Activated CD8-positive, alpha-beta memory T cell treated with anti-CD3 and anti-CD28 coated beads for 48 hours (primary cell): ENCODE measurements around the gene NCAPH2.
"Not testable (repeated sequence)": the region's sequence is repeated elsewhere in the genome, so short reads cannot be mapped to it uniquely, and the experiment has no call there.

Experiments
- DNase-seq, 3 experiments: peaks; one replicate each; pipeline ENCODE4 v3.0.0-alpha.2; 2020; ENCODE audit warnings: low read depth in 2 of 3, low spot score in 2 of 3

NCAPH2 gene

DNA sequence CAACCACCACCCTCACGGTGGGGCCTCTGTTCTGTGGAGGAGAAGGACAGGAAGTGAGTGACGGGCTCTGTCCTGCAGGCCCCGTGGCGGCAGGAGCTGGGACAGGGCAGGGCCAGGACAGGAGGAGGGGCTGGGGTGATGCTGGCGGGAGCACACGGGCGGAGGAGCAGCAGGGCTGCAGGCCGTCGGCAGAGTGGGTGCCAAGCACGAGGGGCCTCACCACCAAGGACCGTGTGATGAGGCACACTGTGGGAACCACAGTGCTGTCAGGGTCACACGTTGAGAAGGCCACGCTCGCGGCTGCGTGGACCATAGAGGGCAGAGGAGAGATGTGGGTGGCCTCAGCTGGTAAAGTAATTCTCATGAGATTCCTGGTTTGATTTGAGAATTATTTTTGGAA lies 8.9 kb downstream of the NCAPH2 start:
- no peak for DNase-seq

DNA sequence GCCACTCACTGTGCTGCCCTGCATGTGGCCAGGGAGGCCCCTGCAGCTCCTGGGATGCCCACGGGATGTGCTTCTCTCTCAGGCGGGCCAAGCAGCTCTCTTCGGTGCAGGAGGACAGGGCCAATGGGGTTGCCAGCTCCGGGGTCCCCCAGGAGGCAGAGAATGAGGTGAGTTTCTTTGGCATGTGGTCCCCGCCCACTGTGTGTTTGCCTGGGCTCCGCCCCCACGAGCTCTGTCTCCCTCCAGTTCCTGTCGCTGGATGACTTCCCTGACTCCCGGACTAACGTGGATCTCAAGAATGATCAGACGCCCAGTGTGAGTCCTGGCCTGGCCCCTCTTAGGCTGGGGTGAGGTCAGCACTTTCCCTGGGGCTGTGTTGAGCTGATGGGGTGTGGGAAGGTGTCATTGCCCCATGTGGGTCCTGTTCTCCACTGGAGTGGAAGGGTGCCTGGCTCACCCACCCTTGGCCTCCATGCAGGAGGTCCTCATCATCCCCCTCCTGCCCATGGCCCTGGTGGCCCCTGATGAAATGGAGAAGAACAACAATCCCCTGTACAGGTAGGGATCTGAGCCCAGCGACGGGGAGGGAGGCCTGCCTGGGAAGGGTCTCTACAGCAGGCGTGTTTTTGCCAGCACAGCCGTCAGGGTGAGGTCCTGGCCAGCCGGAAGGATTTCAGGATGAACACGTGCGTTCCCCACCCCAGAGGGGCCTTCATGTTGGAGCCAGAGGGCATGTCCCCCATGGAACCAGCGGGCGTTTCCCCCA lies 9.7 kb downstream of the NCAPH2 start:
- DNase-seq: no peak

DNA sequence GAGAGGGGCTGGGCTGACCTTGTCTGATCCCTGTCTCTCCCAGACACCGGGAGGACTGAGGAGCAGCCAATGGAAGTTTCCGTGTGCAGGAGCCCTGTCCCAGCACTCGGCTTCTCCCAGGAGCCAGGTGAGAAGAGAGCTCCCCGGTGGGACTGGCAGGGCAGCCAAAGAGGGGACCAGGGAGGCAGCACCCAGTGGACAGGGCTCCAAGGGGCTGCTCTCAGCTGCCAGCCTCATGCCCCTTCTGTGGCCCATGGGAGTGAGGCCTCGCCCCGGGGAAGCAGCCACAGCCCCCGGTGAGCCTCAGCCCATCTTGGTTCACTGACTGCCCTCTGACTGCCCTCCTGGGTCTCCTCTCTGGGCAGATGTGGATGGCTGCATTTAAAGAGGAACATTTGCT lies 10.6 kb downstream of the NCAPH2 start:
- DNase-seq: no peak

DNA sequence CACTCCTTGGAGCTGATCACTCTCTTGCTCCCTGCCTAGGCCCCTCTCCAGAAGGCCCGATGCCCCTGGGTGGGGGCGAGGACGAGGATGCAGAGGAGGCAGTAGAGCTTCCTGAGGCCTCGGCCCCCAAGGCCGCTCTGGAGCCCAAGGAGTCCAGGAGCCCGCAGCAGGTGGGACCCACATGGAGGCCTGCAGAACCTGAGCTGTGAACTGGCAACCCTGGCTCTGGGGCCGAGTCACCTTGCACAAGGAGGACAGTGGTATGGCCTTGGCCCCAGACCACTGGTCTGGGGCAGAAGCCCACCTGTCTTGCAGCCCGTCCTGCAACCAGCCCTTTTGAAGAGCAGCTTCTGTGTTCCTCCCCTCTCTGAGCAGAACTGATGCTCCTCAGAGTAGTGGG lies 11.1 kb downstream of the NCAPH2 start:
- DNase-seq: no peak

DNA sequence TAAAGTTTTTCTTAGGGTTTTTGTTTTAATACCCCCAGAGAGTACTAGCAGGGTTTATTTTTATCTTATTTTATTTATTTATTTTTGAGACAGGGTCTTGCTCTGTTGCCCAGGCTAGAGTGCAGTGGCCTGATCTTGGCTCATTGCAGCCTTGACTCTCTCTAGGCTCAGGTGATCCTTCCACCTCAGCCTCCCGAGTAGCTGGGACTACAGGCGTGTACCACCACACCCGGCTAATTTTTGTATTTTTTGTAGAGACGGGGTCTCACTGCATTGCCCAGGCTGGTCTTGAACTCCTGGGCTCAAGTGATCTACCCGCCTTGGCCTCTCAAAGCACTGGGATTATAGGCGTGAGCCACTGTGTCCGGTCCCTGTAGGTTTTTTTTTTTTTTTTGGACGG lies 12.2 kb downstream of the NCAPH2 start:
- DNase-seq: not testable (repeated sequence)

DNA sequence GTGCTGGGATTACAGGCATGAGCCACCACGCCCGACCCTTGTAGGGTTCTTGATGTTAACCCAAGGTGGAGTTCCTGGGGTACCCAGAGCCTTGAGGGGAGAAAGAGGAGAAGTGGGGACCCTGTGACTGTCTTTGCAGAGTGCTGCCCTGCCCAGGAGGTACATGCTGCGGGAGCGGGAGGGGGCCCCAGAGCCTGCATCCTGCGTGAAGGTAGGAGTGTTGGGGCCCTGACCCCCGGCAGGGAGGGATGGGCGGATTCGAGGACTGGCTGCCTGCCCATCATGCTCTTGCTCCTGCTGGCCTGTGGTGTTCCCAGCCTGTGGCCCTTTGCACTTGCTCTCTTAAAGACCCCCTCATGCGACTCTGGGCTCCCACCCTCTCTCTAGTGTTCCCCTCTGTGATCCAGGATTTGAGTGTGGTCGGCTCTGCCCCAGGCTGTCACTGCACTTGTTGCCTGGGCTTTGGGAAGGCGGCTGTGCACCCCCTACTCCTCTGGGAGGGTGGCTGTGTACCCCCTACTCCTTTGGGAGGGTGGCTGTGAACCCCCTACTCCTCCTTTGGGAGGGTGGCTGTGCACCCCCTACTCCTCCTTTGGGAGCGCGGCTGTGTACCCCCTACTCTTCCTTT lies 12.9 kb downstream of the NCAPH2 start:
- DNase-seq: no peak

DNA sequence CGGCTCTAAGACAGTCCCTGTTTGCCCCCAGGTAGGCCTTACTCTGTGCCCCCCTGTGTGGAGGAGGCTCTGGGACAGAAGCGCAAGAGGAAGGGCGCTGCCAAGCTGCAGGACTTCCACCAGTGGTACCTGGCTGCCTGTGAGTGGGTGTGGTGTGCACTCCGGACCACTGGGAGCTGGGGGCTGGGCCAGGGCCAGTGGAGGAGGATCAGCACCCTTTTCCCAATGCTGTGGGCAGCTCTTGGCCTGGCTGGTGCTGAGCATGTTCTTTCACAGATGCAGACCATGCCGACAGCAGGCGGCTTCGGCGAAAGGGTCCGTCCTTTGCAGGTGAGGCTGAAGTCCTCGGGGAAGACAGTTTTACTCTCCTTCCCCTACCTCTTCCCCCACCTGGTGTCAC lies 13.7 kb downstream of the NCAPH2 start:
- no peak for DNase-seq

DNA sequence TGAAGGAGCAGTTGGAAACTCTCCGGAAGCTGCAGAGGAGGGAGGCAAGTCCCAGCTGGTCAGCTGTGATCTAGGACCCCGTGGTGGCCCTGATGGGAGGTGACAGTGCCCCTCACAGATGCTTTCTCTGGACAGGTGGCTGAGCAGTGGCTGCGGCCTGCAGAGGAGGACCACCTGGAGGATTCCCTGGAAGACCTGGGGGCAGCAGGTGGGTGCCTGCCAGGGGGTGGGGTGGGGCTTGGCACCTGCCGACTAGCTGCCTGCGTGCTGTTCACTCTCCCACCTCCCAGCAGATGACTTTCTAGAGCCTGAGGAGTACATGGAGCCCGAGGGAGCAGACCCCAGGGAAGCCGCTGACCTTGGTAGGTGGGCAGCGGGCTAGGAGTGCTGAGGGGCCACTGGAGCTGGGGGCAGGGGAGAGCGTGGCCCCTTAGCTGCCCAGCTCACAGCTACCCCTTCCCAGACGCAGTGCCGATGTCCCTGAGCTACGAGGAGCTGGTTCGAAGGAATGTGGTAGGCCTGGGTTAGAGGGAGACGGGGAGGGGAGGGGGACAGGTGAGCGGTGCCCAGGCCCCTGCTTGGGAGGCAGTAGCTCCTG lies 14.3 kb downstream of the NCAPH2 start:
- no peak for DNase-seq

DNA sequence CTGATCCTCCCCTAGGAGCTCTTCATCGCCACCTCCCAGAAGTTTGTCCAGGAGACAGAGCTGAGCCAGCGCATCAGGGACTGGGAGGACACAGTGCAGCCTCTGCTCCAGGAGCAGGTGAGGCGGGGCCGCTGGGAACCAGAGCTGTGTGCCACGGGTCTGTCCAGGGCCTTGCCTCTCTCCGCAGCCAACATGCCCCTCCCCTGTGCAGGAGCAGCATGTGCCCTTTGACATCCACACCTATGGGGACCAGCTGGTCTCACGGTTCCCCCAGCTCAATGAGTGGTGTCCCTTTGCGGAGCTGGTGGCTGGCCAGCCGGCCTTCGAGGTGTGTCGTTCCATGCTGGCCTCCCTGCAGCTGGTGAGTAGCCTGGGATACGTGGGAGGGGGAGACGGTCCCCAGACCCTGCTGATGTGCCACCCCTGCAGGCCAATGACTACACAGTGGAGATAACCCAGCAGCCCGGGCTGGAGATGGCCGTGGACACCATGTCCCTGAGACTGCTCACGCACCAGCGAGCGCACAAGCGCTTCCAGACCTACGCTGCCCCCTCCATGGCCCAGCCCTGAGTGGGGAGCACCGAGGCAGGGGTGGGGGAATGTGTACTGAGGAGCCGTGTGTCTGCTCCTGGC lies 14.9 kb downstream of the NCAPH2 start:
- DNase-seq: no peak

DNA sequence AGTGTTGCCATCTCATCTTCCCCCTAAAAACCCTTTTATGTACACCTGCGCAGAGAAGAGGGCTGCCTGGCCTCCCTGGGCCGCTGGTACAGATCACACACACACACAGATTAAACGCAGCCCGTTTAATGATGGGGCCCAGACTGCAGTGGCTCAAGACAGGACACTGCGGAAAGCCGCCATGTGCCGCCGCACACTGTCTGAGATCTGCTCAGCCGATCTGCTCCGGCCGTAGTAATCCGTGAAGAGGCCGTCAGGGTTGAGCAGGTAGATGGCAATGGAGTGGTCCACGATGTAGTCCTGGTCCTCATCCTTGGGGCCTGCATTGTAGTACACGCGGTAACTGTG lies 15.4 kb downstream of the NCAPH2 start:
- DNase-seq: no peak

DNA sequence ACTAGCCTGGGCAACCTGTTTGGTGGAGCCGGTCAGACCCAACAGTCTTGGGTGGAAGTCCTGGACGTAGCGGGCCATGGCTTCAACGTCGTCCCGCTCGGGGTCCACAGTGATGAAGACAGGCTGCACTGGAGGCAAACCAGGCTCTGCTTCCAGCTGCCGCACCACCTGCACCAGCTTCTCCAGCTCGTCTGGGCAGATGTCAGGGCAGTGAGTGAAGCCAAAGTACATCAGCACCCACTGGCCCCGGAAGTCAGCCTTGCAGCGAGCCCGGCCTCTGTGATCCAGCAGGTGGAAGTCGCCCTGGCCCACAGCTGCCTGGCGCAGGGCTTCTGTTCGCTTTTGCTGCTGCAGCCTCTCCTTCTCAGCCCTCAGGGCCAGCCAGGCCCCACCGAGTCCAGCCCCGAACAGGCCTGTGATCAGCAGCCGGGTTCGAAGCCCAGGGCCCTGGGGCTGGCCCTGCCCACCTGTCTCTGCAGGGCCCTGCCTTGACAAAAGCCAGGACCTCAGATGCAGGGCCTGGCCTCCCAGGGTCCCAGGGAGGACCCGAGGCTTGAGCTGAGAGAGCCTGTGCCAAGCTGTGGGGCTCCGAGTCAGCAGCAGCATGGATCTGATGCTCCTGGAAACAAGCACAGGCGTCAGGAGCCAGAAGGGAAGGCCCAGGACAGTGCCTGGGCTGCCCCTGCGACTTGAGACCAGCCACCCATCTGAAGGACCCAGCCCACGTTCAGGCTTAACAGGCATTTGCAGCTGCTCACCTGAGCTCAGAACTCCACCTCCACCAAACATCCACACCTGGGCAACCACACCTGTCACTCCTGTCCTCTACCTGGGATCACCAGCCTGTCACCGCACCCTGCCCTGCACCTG lies 16.0 kb downstream of the NCAPH2 start:
- DNase-seq: no peak

DNA sequence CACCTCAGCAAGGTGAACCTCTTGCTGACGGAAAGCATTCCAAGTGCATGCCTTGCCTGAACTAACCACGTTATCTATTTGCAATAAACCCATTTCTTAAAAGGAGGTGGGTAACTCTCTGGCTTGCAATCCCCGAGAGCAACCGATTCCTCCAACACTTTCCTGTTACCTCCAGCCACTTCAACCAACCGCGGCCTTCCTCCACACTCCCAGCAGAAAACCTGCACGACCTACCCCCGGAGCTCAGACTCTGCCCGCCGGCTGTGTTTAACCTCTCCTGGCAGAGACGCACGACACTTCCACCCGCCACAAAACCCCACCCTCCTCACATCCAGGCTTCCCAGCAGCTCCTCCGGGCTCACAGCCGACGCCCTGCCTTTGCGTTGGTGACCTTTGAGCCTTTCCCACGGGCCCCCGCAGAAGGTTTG lies 16.7 kb downstream of the NCAPH2 start:
- DNase-seq: no peak

DNA sequence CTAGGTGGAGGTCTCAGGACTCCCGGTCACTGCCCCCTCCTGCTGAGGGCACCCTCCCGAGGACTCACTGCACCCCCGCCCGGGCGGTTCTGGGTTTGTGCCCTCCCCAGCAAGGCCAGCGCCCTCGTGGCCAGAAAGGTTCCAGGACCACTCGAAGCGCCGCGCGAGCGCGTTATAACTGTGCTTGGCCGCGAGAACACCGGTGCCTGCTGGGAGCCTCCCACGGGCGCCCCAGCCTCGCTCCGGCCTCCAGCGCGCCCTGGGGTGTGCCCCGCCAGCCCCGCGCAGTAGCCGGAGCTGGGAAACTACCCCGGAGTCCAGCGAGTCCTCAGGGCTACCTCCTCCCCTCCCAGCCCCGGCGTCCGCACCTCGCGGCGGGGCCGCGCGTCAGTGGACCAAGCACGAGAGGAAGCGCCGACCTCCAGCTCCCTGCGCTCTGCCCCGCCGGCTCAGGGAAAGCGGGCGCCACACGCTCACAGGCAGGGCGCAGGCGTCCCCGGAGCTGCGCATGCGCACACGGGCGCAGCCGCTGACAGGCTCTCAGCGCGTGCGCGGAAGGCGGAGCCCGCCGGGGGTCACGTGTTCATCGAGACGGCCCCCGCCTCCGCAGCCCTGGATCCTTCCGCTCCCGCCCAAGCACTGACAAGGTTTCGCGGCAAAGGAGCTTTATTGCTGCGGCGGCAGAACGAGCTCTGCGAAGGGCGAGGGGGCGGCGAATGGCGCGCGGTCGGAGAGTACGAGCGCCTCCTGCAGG lies 17.3 kb downstream of the NCAPH2 start, which contains the start of gene SCO2:
SCO2 (minus strand) TSS at position 495 of the 754 bp plus-strand sequence. CDS start 1,187 bp downstream, outside the sequence.
- peak; percentile 95 to 98 (median 97) for DNase-seq

DNA sequence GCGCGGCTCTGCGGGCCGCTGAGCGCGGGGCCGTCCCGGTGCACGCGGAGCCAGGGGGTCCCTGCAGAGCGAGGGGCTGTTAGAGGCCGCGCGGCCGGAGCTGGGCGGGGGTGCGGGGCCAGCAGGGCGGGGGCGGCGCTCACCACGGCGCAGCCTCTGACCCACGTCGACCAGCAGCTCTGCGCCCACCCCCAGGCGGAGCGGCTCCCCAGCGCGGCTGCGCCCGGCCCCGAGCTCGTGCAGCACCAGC lies 17.8 kb downstream of the NCAPH2 start:
- no peak for DNase-seq

DNA sequence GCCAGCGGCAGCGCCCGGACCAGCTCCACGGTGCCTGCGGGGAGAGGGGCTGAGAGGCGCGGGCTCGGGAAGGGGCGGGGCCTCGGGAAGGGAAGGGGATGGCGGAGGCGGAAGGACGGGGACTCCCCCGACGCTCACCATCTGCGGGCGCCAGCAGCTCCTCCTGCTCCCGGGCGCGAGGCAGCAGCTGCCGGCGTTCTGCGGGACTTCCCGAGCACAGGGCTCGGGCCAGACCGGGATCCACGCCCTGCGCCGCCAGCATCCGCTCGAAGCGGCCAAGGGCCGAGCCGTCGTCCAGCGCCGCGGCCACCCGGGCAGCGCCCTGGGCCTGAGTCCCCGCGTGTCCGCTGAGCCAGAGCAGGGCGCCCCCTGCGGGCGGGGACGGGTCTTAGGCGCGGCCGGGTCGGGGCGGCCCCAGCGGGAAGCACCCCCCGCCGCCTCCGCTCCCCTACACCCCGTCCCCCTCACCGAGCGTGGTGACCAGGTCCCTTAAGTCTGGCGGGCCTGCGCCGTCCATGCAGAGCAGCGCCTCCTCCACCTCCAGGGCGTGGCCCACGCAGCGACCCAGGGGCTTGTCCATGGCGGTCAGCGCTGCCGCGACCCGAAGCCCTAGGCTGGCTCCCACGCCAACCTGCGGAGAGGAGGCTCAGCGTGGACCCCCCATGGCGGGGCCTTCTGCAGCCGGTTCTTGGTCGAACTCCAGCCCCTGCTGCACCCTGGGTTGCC lies 18.2 kb downstream of the NCAPH2 start:
- DNase-seq: peak in 2 of 3 experiments; percentile 80 to 84

DNA sequence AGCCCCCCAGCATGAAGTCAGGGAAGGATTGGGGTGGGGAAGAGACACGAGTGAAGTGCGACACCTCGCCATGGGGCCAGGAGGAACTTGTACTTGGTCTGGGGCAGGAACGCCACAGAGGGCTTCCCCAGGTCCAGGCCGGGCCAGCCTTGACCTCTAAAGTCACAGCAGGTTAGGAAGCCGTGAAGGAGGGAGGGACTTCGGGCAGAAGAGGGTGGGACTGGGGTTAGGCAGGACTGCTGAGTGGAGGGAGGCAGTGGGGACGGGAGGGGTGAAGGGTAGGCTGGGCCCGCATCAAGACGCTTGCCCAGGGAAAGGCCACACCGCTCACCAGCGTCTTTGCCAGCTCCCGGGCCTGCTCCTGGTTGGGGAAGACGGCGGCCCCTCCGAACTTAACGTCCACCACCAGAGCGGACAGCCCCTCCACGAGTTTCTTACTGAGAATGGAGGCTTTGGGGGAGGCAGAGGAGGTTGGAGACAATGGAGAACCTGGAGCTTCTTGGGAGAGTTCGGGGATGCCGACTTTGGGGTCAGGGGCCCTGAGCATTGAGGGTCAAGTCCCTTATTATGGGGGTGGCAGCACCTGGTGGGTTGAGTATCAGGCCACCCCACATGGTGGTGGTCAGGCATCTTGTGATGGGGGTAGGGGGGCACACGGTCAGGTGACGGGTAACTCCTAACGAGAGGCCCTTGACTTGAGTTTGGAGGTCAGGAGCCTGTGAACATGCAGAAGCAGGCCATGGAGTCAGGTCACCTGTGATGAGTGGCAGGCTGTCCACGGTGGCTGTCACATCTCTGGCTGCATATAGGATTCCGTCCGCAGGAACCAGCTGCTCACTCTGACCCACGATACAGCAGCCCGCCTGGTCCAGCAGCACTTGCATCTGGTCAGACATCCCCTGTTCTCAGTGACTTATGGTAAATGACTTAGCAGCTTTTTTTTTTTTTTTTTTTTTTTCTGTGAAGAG lies 19.1 kb downstream of the NCAPH2 start:
- no peak for DNase-seq

DNA sequence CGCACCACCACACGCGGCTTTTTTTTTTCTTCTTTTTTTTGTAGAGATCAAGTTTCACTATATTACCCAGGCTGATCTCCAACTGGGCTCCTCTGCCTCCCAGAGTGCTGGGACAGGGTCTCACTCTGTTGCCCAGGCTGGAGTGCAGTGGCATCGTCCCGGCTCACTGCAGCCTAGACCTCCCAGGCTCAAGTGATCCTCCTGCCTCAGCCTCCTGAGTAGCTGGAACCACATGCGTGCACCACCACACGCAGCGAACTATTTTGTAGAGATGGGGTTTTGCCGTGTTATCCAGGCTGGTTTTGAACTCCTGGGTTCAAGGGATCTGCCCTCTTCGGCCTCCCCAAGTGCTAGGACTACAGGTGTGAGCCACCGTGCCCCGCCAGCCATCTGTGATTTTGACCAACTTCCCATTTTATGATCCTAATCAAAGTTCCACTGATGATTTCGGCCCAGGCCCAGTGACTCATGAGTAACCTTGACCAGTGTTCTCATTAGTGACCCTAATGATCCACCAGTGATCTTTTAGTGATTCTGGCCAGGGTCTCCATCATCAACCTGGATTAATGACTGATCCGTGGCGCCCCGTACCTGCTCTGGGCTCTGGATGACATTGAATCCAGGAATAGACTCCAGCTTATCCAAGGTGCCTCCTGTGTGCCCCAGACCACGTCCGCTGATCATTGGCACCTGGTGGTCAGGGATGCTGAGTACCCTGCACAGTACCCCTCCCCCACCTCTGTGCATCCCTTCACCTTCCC lies 20.1 kb downstream of the NCAPH2 start:
- no peak for DNase-seq
